ENCODE measurements around the gene WASF2.

DNA sequence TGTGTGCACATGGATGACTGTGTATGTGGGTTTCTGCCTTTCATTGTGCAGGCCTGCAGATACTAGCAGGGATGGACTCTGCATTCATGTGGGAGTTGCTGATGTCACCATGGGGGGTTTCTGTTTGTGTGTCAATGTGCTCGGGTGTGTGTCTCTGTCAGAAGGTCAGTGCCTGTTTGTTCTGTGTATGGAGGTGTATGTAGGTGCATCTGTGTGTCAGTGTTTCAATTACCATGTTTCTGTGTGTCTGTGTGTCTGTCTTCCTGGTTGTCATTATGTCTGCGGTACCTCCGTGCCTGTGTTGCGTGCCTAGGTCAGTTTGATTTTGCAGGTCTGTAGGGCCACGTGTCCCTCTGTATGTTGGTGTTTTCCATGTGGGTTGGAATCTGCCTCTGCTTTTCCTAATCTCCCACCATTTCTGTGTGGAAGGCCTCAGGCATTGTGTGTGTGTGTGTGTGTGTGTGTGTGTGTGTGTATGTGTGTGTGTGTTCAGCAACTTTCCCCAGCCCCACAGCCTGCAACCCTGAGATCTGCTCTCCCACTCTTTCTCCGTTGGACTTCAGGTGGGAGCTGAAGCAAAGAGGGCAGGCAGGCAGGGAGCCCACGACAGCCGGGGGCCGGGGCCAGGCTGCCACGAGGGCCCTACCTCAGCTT, 36.7 kb upstream of the WASF2 start:
- TF ChIP-seq, protein P1, sequence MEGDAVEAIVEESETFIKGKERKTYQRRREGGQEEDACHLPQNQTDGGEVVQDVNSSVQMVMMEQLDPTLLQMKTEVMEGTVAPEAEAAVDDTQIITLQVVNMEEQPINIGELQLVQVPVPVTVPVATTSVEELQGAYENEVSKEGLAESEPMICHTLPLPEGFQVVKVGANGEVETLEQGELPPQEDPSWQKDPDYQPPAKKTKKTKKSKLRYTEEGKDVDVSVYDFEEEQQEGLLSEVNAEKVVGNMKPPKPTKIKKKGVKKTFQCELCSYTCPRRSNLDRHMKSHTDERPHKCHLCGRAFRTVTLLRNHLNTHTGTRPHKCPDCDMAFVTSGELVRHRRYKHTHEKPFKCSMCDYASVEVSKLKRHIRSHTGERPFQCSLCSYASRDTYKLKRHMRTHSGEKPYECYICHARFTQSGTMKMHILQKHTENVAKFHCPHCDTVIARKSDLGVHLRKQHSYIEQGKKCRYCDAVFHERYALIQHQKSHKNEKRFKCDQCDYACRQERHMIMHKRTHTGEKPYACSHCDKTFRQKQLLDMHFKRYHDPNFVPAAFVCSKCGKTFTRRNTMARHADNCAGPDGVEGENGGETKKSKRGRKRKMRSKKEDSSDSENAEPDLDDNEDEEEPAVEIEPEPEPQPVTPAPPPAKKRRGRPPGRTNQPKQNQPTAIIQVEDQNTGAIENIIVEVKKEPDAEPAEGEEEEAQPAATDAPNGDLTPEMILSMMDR (conservative IDR thresholded peaks at IDR 0.05 in 1 of 2, IDR thresholded peaks at IDR 0.05 in 1 of 2; ENCODE audit: low read depth in 1 of 2, low read length in 2 of 2) = no peak
- TF ChIP-seq EZH2 (IDR thresholded peaks at IDR 0.05; ENCODE audit: low read length, missing control alignments) = no peak
